HG03159 (cell line): ENCODE measurements around the gene PRCP.

ENCODE experiments used
- ATAC-seq: cut with Tn5 transposase; IDR thresholded peaks from one replicate; pipeline ENCODE4 v1.9.1; 2021; ENCODE audit warnings: mild to moderate bottlenecking, moderate library complexity; ENCODE audit not compliant: unreplicated experiment

The PRCP gene

GRCh38 chr11:82831364-82831763, 68.9 kb downstream of the PRCP start:
- no peak for ATAC-seq

GRCh38 chr11:82830746-82831145, 69.5 kb downstream of the PRCP start:
- no peak for ATAC-seq

- ATAC-seq: no peak
These were observed 71.1 kb downstream of the PRCP start for GRCh38 chr11:82829101-82829500.

GRCh38 chr11:82828472-82828871, 71.8 kb downstream of the PRCP start:
- no peak for ATAC-seq

GRCh38 chr11:82826526-82826925, 73.7 kb downstream of the PRCP start:
- ATAC-seq: no peak

GRCh38 chr11:82823647-82824619, 76.3 kb downstream of the PRCP start:
- ATAC-seq: no peak

- no peak for ATAC-seq
These were observed 81.7 kb downstream of the PRCP start for GRCh38 chr11:82818409-82819043.

- no peak for ATAC-seq
These were observed 84.8 kb downstream of the PRCP start for GRCh38 chr11:82815406-82815805.

- no peak for ATAC-seq
These were observed 85.9 kb downstream of the PRCP start for GRCh38 chr11:82814379-82814778.

- no peak for ATAC-seq
These were observed 88.9 kb downstream of the PRCP start for GRCh38 chr11:82811369-82811768.

- ATAC-seq: no peak
These were observed 89.5 kb downstream of the PRCP start for GRCh38 chr11:82810738-82811137.

- ATAC-seq: no peak
These were observed 89.9 kb downstream of the PRCP start for GRCh38 chr11:82810326-82810725.

- no peak for ATAC-seq
These were observed 92.6 kb downstream of the PRCP start for GRCh38 chr11:82807646-82808045.

- ATAC-seq: no peak
These were observed 97.5 kb downstream of the PRCP start for GRCh38 chr11:82802710-82803109.

GRCh38 chr11:82796998-82797961, 103.0 kb downstream of the PRCP start:
- ATAC-seq: no peak

GRCh38 chr11:82794490-82794889, 105.7 kb downstream of the PRCP start:
- ATAC-seq: no peak

GRCh38 chr11:82792822-82793569, 107.2 kb downstream of the PRCP start:
- ATAC-seq: no peak

- ATAC-seq: no peak
These were observed 107.9 kb downstream of the PRCP start for GRCh38 chr11:82792319-82792718.

GRCh38 chr11:82791779-82792178, 108.5 kb downstream of the PRCP start:
- no peak for ATAC-seq

GRCh38 chr11:82790723-82791484, 109.3 kb downstream of the PRCP start:
- ATAC-seq: no peak
